ENCODE data around the gene FAM53A. TPM values are rescaled to one million over a fixed set of nuclear protein-coding genes. Genes with fewer than 3 reads are reported as not detected.

FAM53A gene
- total RNA-seq, 1 donor from 2014 or later = 10.5 TPM

- TF ChIP-seq, protein P1, sequence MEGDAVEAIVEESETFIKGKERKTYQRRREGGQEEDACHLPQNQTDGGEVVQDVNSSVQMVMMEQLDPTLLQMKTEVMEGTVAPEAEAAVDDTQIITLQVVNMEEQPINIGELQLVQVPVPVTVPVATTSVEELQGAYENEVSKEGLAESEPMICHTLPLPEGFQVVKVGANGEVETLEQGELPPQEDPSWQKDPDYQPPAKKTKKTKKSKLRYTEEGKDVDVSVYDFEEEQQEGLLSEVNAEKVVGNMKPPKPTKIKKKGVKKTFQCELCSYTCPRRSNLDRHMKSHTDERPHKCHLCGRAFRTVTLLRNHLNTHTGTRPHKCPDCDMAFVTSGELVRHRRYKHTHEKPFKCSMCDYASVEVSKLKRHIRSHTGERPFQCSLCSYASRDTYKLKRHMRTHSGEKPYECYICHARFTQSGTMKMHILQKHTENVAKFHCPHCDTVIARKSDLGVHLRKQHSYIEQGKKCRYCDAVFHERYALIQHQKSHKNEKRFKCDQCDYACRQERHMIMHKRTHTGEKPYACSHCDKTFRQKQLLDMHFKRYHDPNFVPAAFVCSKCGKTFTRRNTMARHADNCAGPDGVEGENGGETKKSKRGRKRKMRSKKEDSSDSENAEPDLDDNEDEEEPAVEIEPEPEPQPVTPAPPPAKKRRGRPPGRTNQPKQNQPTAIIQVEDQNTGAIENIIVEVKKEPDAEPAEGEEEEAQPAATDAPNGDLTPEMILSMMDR (IDR thresholded peaks at IDR 0.05; ENCODE audit: unreplicated experiment) = no peak
- Mint-ChIP-seq H3K36me3 (no peaks in the 10 kb centered on the region), H3K9me3 (no peaks in the 10 kb centered on the region), H3K4me1 (no peaks in the 10 kb centered on the region), H3K27ac (no peak overlapping the region), H3K4me3 (no peak overlapping the region), H3K27me3 (ENCODE audit: low read depth) (no peaks in the 10 kb centered on the region)
- no peak for DNase-seq (ENCODE audit: low spot score in 2 of 2, unreplicated experiment in 2 of 2)
These were observed 27.1 kb downstream of the FAM53A start for GRCh38 chr4:1656986-1657385.

GRCh38 chr4:1656132-1656531 is 28.0 kb downstream of the FAM53A start:
- H3K27me3 Mint-ChIP-seq (ENCODE audit: low read depth) = no peaks in the 10 kb centered on the region
- H3K4me3 Mint-ChIP-seq = no peak overlapping the region
- H3K36me3 Mint-ChIP-seq = no peaks in the 10 kb centered on the region
- H3K4me1 Mint-ChIP-seq = no peaks in the 10 kb centered on the region
- H3K27ac Mint-ChIP-seq = no peak overlapping the region
- TF ChIP-seq, protein P1 (IDR thresholded peaks at IDR 0.05; ENCODE audit: unreplicated experiment) = no peak
- DNase-seq (ENCODE audit: low spot score in 2 of 2, unreplicated experiment in 2 of 2) = no peak
- H3K9me3 Mint-ChIP-seq = no peaks in the 10 kb centered on the region

DNA sequence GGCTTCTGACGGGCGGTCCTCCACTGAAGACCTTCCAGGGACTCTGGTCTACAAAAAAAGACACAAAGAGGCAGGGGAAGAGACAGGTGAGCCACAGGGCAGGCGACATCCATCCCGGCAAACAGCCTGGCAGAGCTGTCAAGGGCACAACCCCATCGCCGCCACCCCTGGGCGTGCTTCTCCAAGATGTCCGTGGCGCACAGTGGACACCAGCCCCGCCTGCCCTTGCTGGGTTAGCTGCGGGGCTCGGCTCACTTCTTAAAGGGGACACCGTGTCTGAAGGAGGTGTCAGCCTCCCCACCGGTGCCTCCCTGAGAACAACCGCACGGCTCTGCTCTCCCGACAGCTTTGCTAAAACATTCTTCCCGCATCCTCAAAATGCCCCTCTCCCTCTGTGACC is 28.4 kb downstream of the FAM53A start:
- Mint-ChIP-seq H3K36me3 (no peaks in the 10 kb centered on the region), H3K27ac (no peak overlapping the region), H3K27me3 (ENCODE audit: low read depth) (no peaks in the 10 kb centered on the region), H3K4me3 (no peak overlapping the region), H3K9me3 (no peaks in the 10 kb centered on the region), H3K4me1 (no peaks in the 10 kb centered on the region)
- no peak for DNase-seq (ENCODE audit: low spot score in 2 of 2, unreplicated experiment in 2 of 2)
- TF ChIP-seq, protein P1 (IDR thresholded peaks at IDR 0.05; ENCODE audit: unreplicated experiment) = no peak

DNA sequence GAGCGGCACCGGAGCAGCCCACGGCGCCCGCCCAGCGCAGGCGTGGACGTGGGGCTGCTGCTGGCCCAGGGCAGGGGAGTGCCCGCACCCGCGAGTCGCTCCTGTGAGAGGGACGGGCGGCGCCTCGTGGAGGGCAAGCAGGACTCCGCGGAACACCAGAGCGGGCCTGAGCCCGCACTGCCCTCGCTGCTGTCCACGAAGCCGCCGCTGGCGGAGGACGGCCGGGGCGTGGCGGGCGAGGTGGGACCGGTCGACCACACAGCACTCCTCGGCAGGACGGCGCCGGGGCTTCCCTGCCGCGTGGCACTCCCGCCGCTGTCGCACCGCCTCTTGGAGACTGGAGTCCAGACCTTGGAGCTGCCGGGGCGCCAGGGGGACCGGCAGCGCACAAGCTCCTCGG is 29.0 kb downstream of the FAM53A start:
- Mint-ChIP-seq H3K27me3 (ENCODE audit: low read depth) (no peaks in the 10 kb centered on the region), H3K27ac (no peak overlapping the region), H3K9me3 (no peaks in the 10 kb centered on the region), H3K4me3 (no peak overlapping the region), H3K4me1 (no peaks in the 10 kb centered on the region), H3K36me3 (no peaks in the 10 kb centered on the region)
- DNase-seq (ENCODE audit: low spot score in 2 of 2, unreplicated experiment in 2 of 2) = no peak
- TF ChIP-seq, protein P1 (IDR thresholded peaks at IDR 0.05; ENCODE audit: unreplicated experiment) = no peak

DNA sequence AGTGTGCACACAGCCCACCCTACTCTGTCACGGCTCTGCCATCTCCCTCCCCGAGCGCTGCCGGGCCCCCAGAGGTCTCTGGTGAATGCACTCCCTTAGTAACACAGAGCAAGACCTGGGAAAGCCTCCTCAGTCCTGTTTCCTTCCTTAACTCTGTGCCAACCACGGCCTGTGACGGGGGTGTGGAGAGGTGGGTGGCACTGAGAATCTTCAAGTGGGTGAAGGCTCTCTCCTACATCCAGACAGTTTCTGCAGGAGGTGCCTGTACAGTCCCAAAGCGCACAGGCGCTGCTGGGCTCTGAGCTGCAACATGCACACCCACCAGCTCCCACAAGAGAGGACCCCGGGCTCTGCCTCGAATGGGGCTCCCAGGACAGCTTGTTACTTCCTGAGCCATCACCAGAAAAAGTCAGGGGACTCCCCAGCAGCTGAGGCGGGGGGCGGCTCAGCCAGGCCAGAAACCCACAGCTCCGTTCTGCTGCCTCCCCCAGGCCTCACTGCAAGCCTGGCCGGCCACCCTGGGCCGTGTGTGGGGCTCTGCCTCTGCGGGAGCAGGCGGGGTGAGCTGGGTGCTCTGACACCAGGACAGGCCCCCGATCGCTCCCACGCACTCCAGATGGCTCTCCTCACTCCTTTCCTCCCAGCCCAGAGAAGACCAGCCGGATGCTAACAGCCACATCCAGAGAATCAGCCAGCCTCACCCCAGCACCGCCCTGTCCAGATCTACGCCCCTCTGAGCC is 29.7 kb downstream of the FAM53A start:
- no peaks in the 10 kb centered on the region for H3K27me3 Mint-ChIP-seq (ENCODE audit: low read depth)
- H3K4me3 Mint-ChIP-seq = no peak overlapping the region
- no peak for DNase-seq (ENCODE audit: low spot score in 2 of 2, unreplicated experiment in 2 of 2)
- H3K36me3 Mint-ChIP-seq = no peaks in the 10 kb centered on the region
- TF ChIP-seq, protein P1 (IDR thresholded peaks at IDR 0.05; ENCODE audit: unreplicated experiment) = no peak
- no peak overlapping the region for H3K27ac Mint-ChIP-seq
- H3K4me1 Mint-ChIP-seq = no peaks in the 10 kb centered on the region
- no peaks in the 10 kb centered on the region for H3K9me3 Mint-ChIP-seq

All from mesothelial cell of epicardium (in vitro differentiated cells).